Heart left ventricle (tissue), 13 donors: ENCODE results near the gene SLC19A3.

ENCODE experiments used
- CTCF ChIP-seq, 12 donors: fragments of 200-600 bp; sonication (generic) in 4 of 12; IDR thresholded peaks; one replicate each; pipeline versions ENCODE4 v1.5.0 to v1.8.0; 2018 to 2022; ENCODE audit warnings: antibody characterized with exemption in 12 of 12, mild to moderate bottlenecking in 5 of 12
- POLR2A ChIP-seq, 2 donors: fragments of 450-650 bp; IDR thresholded peaks; one replicate each; pipeline ENCODE4 v1.6.1; 2017; ENCODE audit warnings: antibody characterized with exemption in 2 of 2, mild to moderate bottlenecking in 2 of 2, moderate library complexity in 2 of 2
- donor health status: ischemic (EF 13 %, LVEDD 7.1; RV severe dilation, severe dysfunction).
- donor health status: DM: no; HTN: yes; CAD: no.
- donor health status: DM: no; HTN: no; CAD: no.
- donor health status: ischemic (EF 25% LVEDD 6.9; RV normal size, moderate dysfunction).
- donor health status: ischemic (EF 25% LVEDD 5.7; RV mildly dilated, moderate dysfunction).
- donor health status: ischemic (EF 35%, LVEDD 5.7; RV mildly dilated, moderate dysfunction).
- donor health status: nonischemic (EF 11% LVEDD 7.7; RV severe dilation, severe dysfunction).
- donor health status: DM: yes; HTN: yes; CAD: no.
- donor health status: PGD.
- donor health status: ischemic (EF 29% LVEDD 5.4; RV normal size, mild dysfunction).
- donor health status: nonischemic (EF 23%, LVEDD 6.1; RV moderate dilation, normal function).

DNA sequence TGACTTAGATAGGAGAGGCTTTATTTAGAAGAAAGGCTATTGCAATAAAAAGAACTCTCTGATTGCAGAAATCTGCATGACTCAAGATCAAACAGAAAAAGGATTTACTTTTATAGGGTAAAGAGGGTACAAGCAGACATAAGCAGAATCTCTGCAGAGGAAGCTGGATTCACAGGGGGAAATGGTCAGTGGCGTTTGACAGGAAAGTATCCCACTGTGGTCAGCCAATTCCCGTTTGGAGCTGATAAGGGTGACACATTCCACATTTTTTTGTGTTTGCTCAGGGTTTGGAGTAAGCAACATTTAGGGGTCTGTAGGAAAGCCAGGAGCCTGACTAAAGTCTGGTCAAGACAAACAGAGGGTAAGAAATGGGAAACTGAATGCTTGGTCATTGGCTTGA is 75.2 kb downstream of the SLC19A3 start:
- no peak for TF ChIP-seq CTCF (IDR thresholded peaks at IDR 0.05)
- no peak for TF ChIP-seq POLR2A (IDR thresholded peaks at IDR 0.05)
